Parathyroid adenoma (tissue), 2 donors: ENCODE data around the gene GEMIN2.
"Not testable (repeated sequence)": the region's sequence is repeated elsewhere in the genome, so short reads cannot be mapped to it uniquely, and the experiment has no call there.

Source experiments
- H2AFZ ChIP-seq: fragments of 300-600 bp; sonication (generic); one replicate; pipeline ENCODE4 v1.7.0; 2017; ENCODE audit warnings: antibody characterized with exemption, mild to moderate bottlenecking
- H3K27ac ChIP-seq: fragments of 300-600 bp; sonication (generic); one replicate; pipeline ENCODE4 v1.7.0; 2017
- H3K27me3 ChIP-seq: fragments of 300-600 bp; sonication (generic); one replicate; pipeline ENCODE4 v1.7.0; 2017; ENCODE audit warnings: low read length; ENCODE audit not compliant: control insufficient read depth, insufficient read depth
- H3K36me3 ChIP-seq: fragments of 300-600 bp; sonication (generic); one replicate; pipeline ENCODE4 v1.7.0; 2017; ENCODE audit warnings: low read length; ENCODE audit not compliant: control insufficient read depth, insufficient read depth
- H3K4me1 ChIP-seq: fragments of 300-600 bp; sonication (generic); one replicate; pipeline ENCODE4 v1.7.0; 2017; ENCODE audit warnings: control low read depth
- H3K4me2 ChIP-seq: fragments of 300-600 bp; sonication (generic); one replicate; pipeline ENCODE4 v1.7.0; 2017; ENCODE audit warnings: low read length
- H3K4me3 ChIP-seq: fragments of 300-600 bp; sonication (generic); one replicate; pipeline ENCODE4 v1.7.0; 2017; ENCODE audit warnings: low read depth, low read length
- H3K79me2 ChIP-seq: fragments of 300-600 bp; sonication (generic); one replicate; pipeline ENCODE4 v1.7.0; 2017; ENCODE audit warnings: control low read depth
- H3K9ac ChIP-seq: fragments of 300-600 bp; sonication (generic); one replicate; pipeline ENCODE4 v1.7.0; 2017; ENCODE audit warnings: mild to moderate bottlenecking
- H3K9me3 ChIP-seq: fragments of 300-600 bp; sonication (generic); one replicate; pipeline ENCODE4 v1.7.0; 2017; ENCODE audit warnings: low read length; ENCODE audit not compliant: control insufficient read depth
- TF ChIP-seq, protein P1 (sequence below): fragments of 300-600 bp; sonication (generic); IDR thresholded peaks from one replicate; pipeline ENCODE4 v1.7.0; 2017; ENCODE audit warnings: antibody characterized with exemption, mild to moderate bottlenecking
- donor health status: primary hyperparathyroidism.

Gene GEMIN2, protein sequence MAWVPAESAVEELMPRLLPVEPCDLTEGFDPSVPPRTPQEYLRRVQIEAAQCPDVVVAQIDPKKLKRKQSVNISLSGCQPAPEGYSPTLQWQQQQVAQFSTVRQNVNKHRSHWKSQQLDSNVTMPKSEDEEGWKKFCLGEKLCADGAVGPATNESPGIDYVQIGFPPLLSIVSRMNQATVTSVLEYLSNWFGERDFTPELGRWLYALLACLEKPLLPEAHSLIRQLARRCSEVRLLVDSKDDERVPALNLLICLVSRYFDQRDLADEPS

DNA sequence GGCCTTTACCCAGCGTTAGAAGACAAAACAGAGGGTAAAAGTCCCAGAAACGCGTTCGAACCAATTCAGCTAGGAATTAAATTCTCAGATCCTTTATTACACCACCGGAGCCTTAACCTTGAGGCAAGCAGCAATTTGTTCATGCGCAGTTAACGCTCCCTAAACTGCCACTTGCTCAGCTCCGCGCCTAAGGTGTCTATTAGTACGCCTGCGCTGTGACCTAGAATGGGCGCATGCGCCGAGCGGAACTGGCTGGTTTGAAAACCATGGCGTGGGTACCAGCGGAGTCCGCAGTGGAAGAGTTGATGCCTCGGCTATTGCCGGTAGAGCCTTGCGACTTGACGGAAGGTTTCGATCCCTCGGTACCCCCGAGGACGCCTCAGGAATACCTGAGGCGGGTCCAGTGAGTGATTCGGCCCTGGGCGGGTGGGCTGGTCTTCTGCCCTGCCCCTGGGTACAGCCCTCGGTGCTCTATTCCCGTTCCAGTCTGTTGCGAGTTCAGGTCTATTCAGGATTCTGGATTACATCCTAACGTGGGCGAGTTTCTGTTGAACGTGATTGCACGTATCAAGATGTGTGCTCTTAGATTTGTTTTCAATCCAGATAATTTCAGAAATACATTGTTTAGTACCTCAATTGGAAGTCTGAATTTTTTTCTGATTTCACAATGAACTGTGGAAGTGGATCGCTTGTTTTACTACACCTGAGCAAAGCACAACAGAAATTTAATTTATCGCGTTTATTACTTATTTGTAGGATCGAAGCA is at the start of gene GEMIN2:
Gene GEMIN2, plus strand, starts transcription at position 251 of the 766 bp plus-strand sequence. Its CDS starts 16 bp downstream, at position 267.
- Histone ChIP-seq H3K79me2 (peaks cover 5% of the 10 kb centered on the region), H3K27me3 (no peaks in the 10 kb centered on the region), H3K4me3 (peak within 1 kb of the TSS; percentile 90), H3K27ac (peak within 1 kb of the TSS; percentile 40), H3K9me3 (no peaks in the 10 kb centered on the region), H3K36me3 (no peaks in the 10 kb centered on the region), H3K4me1 (peaks cover 4% of the 10 kb centered on the region), H3K9ac (no peak within 1 kb of the TSS), H3K4me2 (peak within 1 kb of the TSS; percentile 65), H2AFZ (peak within 1 kb of the TSS; percentile 89)
- TF ChIP-seq, protein P1, sequence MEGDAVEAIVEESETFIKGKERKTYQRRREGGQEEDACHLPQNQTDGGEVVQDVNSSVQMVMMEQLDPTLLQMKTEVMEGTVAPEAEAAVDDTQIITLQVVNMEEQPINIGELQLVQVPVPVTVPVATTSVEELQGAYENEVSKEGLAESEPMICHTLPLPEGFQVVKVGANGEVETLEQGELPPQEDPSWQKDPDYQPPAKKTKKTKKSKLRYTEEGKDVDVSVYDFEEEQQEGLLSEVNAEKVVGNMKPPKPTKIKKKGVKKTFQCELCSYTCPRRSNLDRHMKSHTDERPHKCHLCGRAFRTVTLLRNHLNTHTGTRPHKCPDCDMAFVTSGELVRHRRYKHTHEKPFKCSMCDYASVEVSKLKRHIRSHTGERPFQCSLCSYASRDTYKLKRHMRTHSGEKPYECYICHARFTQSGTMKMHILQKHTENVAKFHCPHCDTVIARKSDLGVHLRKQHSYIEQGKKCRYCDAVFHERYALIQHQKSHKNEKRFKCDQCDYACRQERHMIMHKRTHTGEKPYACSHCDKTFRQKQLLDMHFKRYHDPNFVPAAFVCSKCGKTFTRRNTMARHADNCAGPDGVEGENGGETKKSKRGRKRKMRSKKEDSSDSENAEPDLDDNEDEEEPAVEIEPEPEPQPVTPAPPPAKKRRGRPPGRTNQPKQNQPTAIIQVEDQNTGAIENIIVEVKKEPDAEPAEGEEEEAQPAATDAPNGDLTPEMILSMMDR = no peak

DNA sequence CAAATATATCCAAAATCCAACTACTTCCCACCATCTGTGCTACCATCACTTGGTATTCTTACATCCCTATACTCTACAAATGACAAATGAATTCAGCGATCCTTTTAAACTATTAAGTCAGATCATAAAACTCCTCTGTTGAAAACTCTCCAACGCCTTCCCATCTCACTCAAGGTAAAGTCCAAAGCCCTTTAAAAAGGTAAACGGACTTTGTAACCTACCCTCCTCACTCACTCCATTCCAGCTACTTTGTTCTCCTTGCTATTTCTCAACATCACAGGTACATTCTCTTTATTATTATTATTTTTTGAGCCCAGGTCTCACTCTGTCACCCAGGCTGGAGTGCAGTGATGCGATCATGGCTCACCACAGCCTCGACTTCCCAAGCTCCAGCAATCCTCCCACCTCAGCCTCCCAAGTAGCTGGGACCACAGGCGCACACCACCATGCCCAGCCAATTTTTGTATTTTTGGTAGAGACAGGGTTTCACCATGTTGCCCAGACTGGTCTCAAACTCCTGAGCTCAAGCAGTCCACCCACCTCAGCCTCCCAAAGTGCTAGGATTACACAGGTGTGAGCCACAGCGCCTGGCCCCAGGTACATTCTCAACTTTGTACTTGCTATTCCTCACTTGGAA is 44.8 kb upstream of the GEMIN2 start:
- H3K9ac ChIP-seq, H3K79me2 ChIP-seq, H3K9me3 ChIP-seq, H2AFZ ChIP-seq, H3K4me3 ChIP-seq, H3K36me3 ChIP-seq, H3K4me2 ChIP-seq, H3K4me1 ChIP-seq, H3K27ac ChIP-seq, H3K27me3 ChIP-seq: not testable (repeated sequence)

DNA sequence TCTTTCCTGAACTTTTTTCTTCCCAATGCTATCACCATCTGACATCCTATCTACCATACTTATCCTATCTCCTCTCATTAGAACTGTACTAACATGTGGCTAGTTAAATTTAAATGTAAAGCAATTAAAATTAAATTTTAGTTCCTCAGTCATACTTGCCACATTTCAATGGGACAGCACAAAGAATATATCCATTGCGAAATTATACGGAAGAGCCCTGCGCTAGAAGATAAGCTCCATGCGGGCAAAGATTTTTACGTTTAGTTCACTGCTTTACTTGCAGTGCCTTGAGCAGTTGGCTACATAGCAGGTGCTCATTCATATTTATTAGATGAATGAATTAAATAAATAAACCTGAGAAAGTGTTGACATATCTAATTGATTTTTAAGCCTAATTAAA is 44.2 kb upstream of the GEMIN2 start:
- H3K4me2 ChIP-seq = no peak overlapping the region
- no peaks in the 10 kb centered on the region for H3K27me3 ChIP-seq
- H3K9me3 ChIP-seq = no peaks in the 10 kb centered on the region
- H3K27ac ChIP-seq = no peak overlapping the region
- H3K79me2 ChIP-seq = no peaks in the 10 kb centered on the region
- H2AFZ ChIP-seq = no peak overlapping the region
- no peaks in the 10 kb centered on the region for H3K36me3 ChIP-seq
- no peaks in the 10 kb centered on the region for H3K4me1 ChIP-seq
- no peak overlapping the region for H3K4me3 ChIP-seq
- H3K9ac ChIP-seq = no peak overlapping the region
- TF ChIP-seq, protein P1 = no peak

DNA sequence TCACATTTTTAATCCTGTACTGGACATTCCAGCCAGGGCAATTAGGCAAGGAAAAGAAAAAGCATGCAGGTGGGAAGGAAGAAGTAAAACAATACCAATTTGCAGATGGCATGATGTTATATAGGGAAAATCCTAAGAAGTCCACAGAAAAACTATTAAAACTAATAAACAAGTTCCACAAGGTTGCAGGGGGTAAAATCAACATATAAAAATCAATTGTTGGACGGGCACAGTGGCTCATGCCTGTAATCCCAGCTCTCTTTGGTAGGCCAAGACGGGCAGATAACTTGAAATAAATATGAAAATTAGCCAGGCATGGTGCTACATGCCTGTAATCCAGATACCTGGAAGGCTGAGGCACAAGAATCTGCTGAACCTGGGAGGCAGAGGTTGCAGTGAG is 43.0 kb upstream of the GEMIN2 start:
- Histone ChIP-seq H3K4me3 (no peak overlapping the region), H3K4me2 (no peak overlapping the region), H2AFZ (no peak overlapping the region), H3K27ac (no peak overlapping the region), H3K9me3 (no peaks in the 10 kb centered on the region), H3K9ac (no peak overlapping the region), H3K36me3 (no peaks in the 10 kb centered on the region), H3K79me2 (no peaks in the 10 kb centered on the region), H3K4me1 (no peaks in the 10 kb centered on the region), H3K27me3 (no peaks in the 10 kb centered on the region)
- TF ChIP-seq, protein P1 = no peak

DNA sequence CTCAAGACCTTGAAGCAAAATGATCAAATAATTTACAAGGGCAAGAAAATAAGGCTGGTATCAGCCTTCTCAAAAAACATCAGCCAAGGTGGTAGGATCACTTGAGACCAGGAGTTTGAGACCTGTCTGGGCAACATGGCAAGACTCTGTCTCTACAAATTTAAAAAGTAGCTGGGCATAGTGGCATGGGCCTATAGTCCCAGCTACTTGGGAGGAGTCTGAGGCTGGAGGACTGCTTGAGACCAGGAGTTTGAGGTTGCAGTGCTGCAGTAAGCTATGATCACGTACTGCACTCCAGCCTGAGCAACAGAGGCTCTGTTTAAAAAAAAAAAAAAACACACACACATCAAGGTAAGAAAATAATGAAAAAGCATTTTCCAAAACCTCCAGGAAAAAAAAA is 33.2 kb upstream of the GEMIN2 start:
- Histone ChIP-seq H3K79me2 (no peaks in the 10 kb centered on the region), H3K4me1 (no peaks in the 10 kb centered on the region), H3K9ac (no peak overlapping the region), H3K9me3 (no peaks in the 10 kb centered on the region), H3K36me3 (no peaks in the 10 kb centered on the region), H3K27me3 (no peaks in the 10 kb centered on the region), H3K4me2 (no peak overlapping the region), H3K4me3 (no peak overlapping the region), H2AFZ (no peak overlapping the region), H3K27ac (no peak overlapping the region)
- TF ChIP-seq, protein P1 = no peak
